ENCODE data around the gene XPOT. TPM values are rescaled to one million over a fixed set of nuclear protein-coding genes. Genes with fewer than 3 reads are reported as not detected.

The XPOT gene
- total and polyA plus RNA-seq, 2 donors (not counting 1 experiment from before 2014, with no cell fraction given): 92.6 to 205 TPM

GRCh38 chr12:64385468-64385867 lies 18.7 kb upstream of the XPOT start:
- Histone ChIP-seq H3K79me2 (ENCODE audit: control insufficient read depth, insufficient read depth, low read length) (no peaks in the 10 kb centered on the region), H3K9me3 (ENCODE audit: control insufficient read depth, insufficient read depth, low read depth, low read length) (no peaks in the 10 kb centered on the region), H3K27ac (ENCODE audit: insufficient read depth, low read length) (peak overlapping the region; percentile 20), H3K27me3 (ENCODE audit: control insufficient read depth, insufficient read depth, low read length) (no peaks in the 10 kb centered on the region), H3K4me3 (replicated peaks in 1 of 4; ENCODE audit: control extremely low read depth in 1 of 4, insufficient read depth in 1 of 4, low read depth in 3 of 4, low read length in 4 of 4) (no peak overlapping the region), H4K20me1 (ENCODE audit: control insufficient read depth, extremely low read depth, insufficient read depth, low read length) (no peaks in the 10 kb centered on the region), H3K4me2 (ENCODE audit: extremely low read depth, insufficient read depth, low read length) (no peak overlapping the region), H3K36me3 (ENCODE audit: control insufficient read depth, insufficient read depth, low read length) (no peaks in the 10 kb centered on the region), H2AFZ (ENCODE audit: low read length) (peak overlapping the region; percentile 20), H3K4me1 (ENCODE audit: control insufficient read depth, extremely low read depth, insufficient read depth, low read length) (peaks cover 2% of the 10 kb centered on the region), H3K9ac (ENCODE audit: insufficient read depth, low read length) (no peak overlapping the region)
- DNase-seq (ENCODE audit: low read depth in 2 of 2): peak in 1 of 2 donors; percentile 64
- TF ChIP-seq EZH2 (IDR thresholded peaks at IDR 0.05; ENCODE audit: low read length, missing control alignments) (no peak), CTCF (conservative IDR thresholded peaks at IDR 0.05 in 1 of 2, IDR thresholded peaks at IDR 0.05 in 1 of 2; ENCODE audit: low read depth in 1 of 2, low read length in 2 of 2) (no peak)

GRCh38 chr12:64387197-64387816 lies 16.9 kb upstream of the XPOT start:
- Histone ChIP-seq H3K4me1 (ENCODE audit: control insufficient read depth, extremely low read depth, insufficient read depth, low read length) (peaks cover 2% of the 10 kb centered on the region), H3K36me3 (ENCODE audit: control insufficient read depth, insufficient read depth, low read length) (no peaks in the 10 kb centered on the region), H3K79me2 (ENCODE audit: control insufficient read depth, insufficient read depth, low read length) (no peaks in the 10 kb centered on the region), H4K20me1 (ENCODE audit: control insufficient read depth, extremely low read depth, insufficient read depth, low read length) (no peaks in the 10 kb centered on the region), H3K9me3 (ENCODE audit: control insufficient read depth, insufficient read depth, low read depth, low read length) (no peaks in the 10 kb centered on the region), H3K27me3 (ENCODE audit: control insufficient read depth, insufficient read depth, low read length) (no peaks in the 10 kb centered on the region), H3K4me3 (replicated peaks in 1 of 4; ENCODE audit: control extremely low read depth in 1 of 4, insufficient read depth in 1 of 4, low read depth in 3 of 4, low read length in 4 of 4) (no peak overlapping the region), H2AFZ (ENCODE audit: low read length) (no peak overlapping the region), H3K9ac (ENCODE audit: insufficient read depth, low read length) (no peak overlapping the region), H3K4me2 (ENCODE audit: extremely low read depth, insufficient read depth, low read length) (no peak overlapping the region), H3K27ac (ENCODE audit: insufficient read depth, low read length) (no peak overlapping the region)
- no peak for DNase-seq (ENCODE audit: low read depth in 2 of 2)
- TF ChIP-seq CTCF (conservative IDR thresholded peaks at IDR 0.05 in 1 of 2, IDR thresholded peaks at IDR 0.05 in 1 of 2; ENCODE audit: low read depth in 1 of 2, low read length in 2 of 2): no peak
- no peak for TF ChIP-seq EZH2 (IDR thresholded peaks at IDR 0.05; ENCODE audit: low read length, missing control alignments)

GRCh38 chr12:64389154-64389553 lies 15.0 kb upstream of the XPOT start:
- H2AFZ ChIP-seq (ENCODE audit: low read length): no peak overlapping the region
- H3K79me2 ChIP-seq (ENCODE audit: control insufficient read depth, insufficient read depth, low read length): no peaks in the 10 kb centered on the region
- H3K4me2 ChIP-seq (ENCODE audit: extremely low read depth, insufficient read depth, low read length): no peak overlapping the region
- H3K27me3 ChIP-seq (ENCODE audit: control insufficient read depth, insufficient read depth, low read length): no peaks in the 10 kb centered on the region
- H3K4me3 ChIP-seq (replicated peaks in 1 of 4; ENCODE audit: control extremely low read depth in 1 of 4, insufficient read depth in 1 of 4, low read depth in 3 of 4, low read length in 4 of 4): no peak overlapping the region
- no peak for TF ChIP-seq CTCF (conservative IDR thresholded peaks at IDR 0.05 in 1 of 2, IDR thresholded peaks at IDR 0.05 in 1 of 2; ENCODE audit: low read depth in 1 of 2, low read length in 2 of 2)
- TF ChIP-seq EZH2 (IDR thresholded peaks at IDR 0.05; ENCODE audit: low read length, missing control alignments): no peak
- no peaks in the 10 kb centered on the region for H3K9me3 ChIP-seq (ENCODE audit: control insufficient read depth, insufficient read depth, low read depth, low read length)
- H4K20me1 ChIP-seq (ENCODE audit: control insufficient read depth, extremely low read depth, insufficient read depth, low read length): no peaks in the 10 kb centered on the region
- no peak overlapping the region for H3K9ac ChIP-seq (ENCODE audit: insufficient read depth, low read length)
- peaks cover 2% of the 10 kb centered on the region for H3K4me1 ChIP-seq (ENCODE audit: control insufficient read depth, extremely low read depth, insufficient read depth, low read length)
- no peaks in the 10 kb centered on the region for H3K36me3 ChIP-seq (ENCODE audit: control insufficient read depth, insufficient read depth, low read length)
- no peak overlapping the region for H3K27ac ChIP-seq (ENCODE audit: insufficient read depth, low read length)
- DNase-seq (ENCODE audit: low read depth in 2 of 2): no peak

All from fibroblast of lung (primary cell).